Measurements from ENCODE around the gene FAM168B.

GRCh38 chr2:131067465-131068125 lies 25.7 kb downstream of the FAM168B start:
- no peak for TF ChIP-seq REST (IDR thresholded peaks at IDR 0.05; ENCODE audit: borderline replicate concordance in 1 of 2, low read depth in 1 of 2, low read length in 2 of 2)
- no peak for TF ChIP-seq FOSL1 (CRISPR knock-in tag; IDR thresholded peaks at IDR 0.05; ENCODE audit: borderline replicate concordance)
- no peak for TF ChIP-seq CTCF (CRISPR knock-in tag; IDR thresholded peaks at IDR 0.05)
- TF ChIP-seq SALL1 (CRISPR knock-in tag; IDR thresholded peaks at IDR 0.05): no peak
- no peak for TF ChIP-seq SP1 (IDR thresholded peaks at IDR 0.05)
- no peak for TF ChIP-seq SP1 (CRISPR knock-in tag; IDR thresholded peaks at IDR 0.05)
- TF ChIP-seq CBX2 (IDR thresholded peaks at IDR 0.05; ENCODE audit: low read depth, low read length): no peak
- no peak for TF ChIP-seq CBX2 (CRISPR knock-in tag; IDR thresholded peaks at IDR 0.05; ENCODE audit: low read depth)

Data from HepG2 (cell line).